Kidney (tissue), 14 donors: Measurements from ENCODE around the gene HLF. TPM values are rescaled to one million over a fixed set of nuclear protein-coding genes. Genes with fewer than 3 reads are reported as not detected.

Source experiments
- DNase-seq, 5 donors: peaks; one replicate each; pipeline ENCODE4 v3.0.0-alpha.2; 2013 to 2020
- FAIRE-seq: peaks from 2 replicates; lab custom pipeline; 2012; peaks lifted over from hg19 to GRCh38; lab: Jason Lieb, UNC
- H3K27ac ChIP-seq, 2 donors: one replicate each; pipeline ENCODE4 v1.7.0; 2013; ENCODE audit warnings: low read depth in 2 of 2, low read length in 2 of 2, inconsistent platforms in 1 of 2
- H3K27me3 ChIP-seq: one replicate; pipeline ENCODE4 v1.7.1; 2013; ENCODE audit warnings: low read length, inconsistent platforms; ENCODE audit not compliant: control insufficient read depth, insufficient read depth
- H3K36me3 ChIP-seq, 3 donors: one replicate each; pipeline versions ENCODE4 v1.7.0 to v1.7.1; 2013; ENCODE audit warnings: low read length in 3 of 3, control low read depth in 1 of 3, inconsistent platforms in 1 of 3; ENCODE audit not compliant: insufficient read depth in 3 of 3, control insufficient read depth in 2 of 3
- H3K4me1 ChIP-seq, 3 donors: one replicate each; pipeline versions ENCODE4 v1.7.0 to v1.7.1; 2013; ENCODE audit warnings: low read length in 3 of 3, inconsistent platforms in 1 of 3, low read depth in 1 of 3; ENCODE audit not compliant: control insufficient read depth in 2 of 3, insufficient read depth in 2 of 3
- H3K4me3 ChIP-seq, 3 donors: one replicate each; pipeline versions ENCODE4 v1.7.0 to v1.8.1; 2013; ENCODE audit warnings: low read length in 3 of 3, control low read depth in 1 of 3, inconsistent platforms in 1 of 3
- H3K9ac ChIP-seq, 3 donors: one replicate each; pipeline versions ENCODE4 v1.7.0 to v1.7.1; 2013; ENCODE audit warnings: low read length in 3 of 3, control low read depth in 1 of 3, inconsistent platforms in 1 of 3
- H3K9me3 ChIP-seq, 3 donors: one replicate each; pipeline versions ENCODE4 v1.7.0 to v1.7.1; 2013; ENCODE audit warnings: low read length in 3 of 3, control low read depth in 1 of 3, inconsistent platforms in 1 of 3; ENCODE audit not compliant: control insufficient read depth in 2 of 3, insufficient read depth in 1 of 3
- CTCF ChIP-seq: IDR thresholded peaks from 3 replicates; pipeline ENCODE4 v1.5.1; 2012; ENCODE audit warnings: mild to moderate bottlenecking, moderate library complexity, borderline replicate concordance; ENCODE audit not compliant: insufficient read depth; ENCODE audit errors: extremely low read depth
- intact Hi-C: fragments of 100-400 bp; cut with DNase I; formaldehyde crosslinking; loops from one replicate; pipeline ENCODE4 v1.11.1; 2022
- polyA plus RNA-seq: library from polyadenylated mRNA; stranded (reverse); fragments of 350-450 nt; fragmentation: Illumina TruSeq; extraction: RNeasy Lipid Tissue Mini Kit (QIAGEN cat#74804); gene quantifications from one replicate; pipeline ENCODE4 v1.2.3, GENCODE V29; 2014; ENCODE audit warnings: low read depth, low replicate concordance; ENCODE audit not compliant: insufficient read depth
- total RNA-seq: library from RNA; stranded (reverse); fragmentation: NEBNext Ultra II Directional; extraction: Animal tissue kit (Norgen Biotek cat#: 25700); gene quantifications from one replicate; pipeline ENCODE4 v1.2.1, GENCODE V29; 2021
- donor health status: control.
- donor health status: control.
- donor health status: control.
- donor health status: control.
- donor health status: control.
- donor health status: DM: yes; HTN: yes; CAD: no.
- donor health status: Normal renal cell carcinoma (clear cell type).

Gene HLF
- total and polyA plus RNA-seq, 2 donors from 2014 or later = 9.1 to 38.4 TPM

GRCh38 chr17:55238179-55238930 is 26.4 kb upstream of the HLF start:
- peak overlapping the region in 2 of 3 donors; percentile 58 to 85 for H3K9ac ChIP-seq
- DNase-seq = peak; percentile 96 to 98 (median 98)
- FAIRE-seq = no peak
- intact Hi-C loops = no loop called here
- peak overlapping the region; percentile 57 to 58 for H3K27ac ChIP-seq
- no peaks in the 10 kb centered on the region for H3K9me3 ChIP-seq
- H3K4me1 ChIP-seq = peaks cover 0 to 10% (median 2%) of the 10 kb centered on the region in 3 donors
- no peak for TF ChIP-seq CTCF
- no peaks in the 10 kb centered on the region for H3K36me3 ChIP-seq
- peak overlapping the region; percentile 70 to 84 (median 80) for H3K4me3 ChIP-seq
- no peaks in the 10 kb centered on the region for H3K27me3 ChIP-seq

GRCh38 chr17:55238931-55239297 is 25.8 kb upstream of the HLF start:
- H3K27ac ChIP-seq = peak overlapping the region in 1 of 2 donors; percentile 3
- no peak for TF ChIP-seq CTCF
- H3K36me3 ChIP-seq = no peaks in the 10 kb centered on the region
- H3K4me1 ChIP-seq = peaks cover 0 to 10% (median 2%) of the 10 kb centered on the region in 3 donors
- peak overlapping the region in 2 of 3 donors; percentile 58 to 85 for H3K9ac ChIP-seq
- intact Hi-C loops = no loop called here
- H3K4me3 ChIP-seq = peak overlapping the region; percentile 70 to 84 (median 80)
- FAIRE-seq = no peak
- no peaks in the 10 kb centered on the region for H3K9me3 ChIP-seq
- DNase-seq = peak in 2 of 5 donors; percentile 58
- no peaks in the 10 kb centered on the region for H3K27me3 ChIP-seq

- no peak overlapping the region for H3K9ac ChIP-seq
- intact Hi-C loops = no loop called here
- FAIRE-seq (no peak), DNase-seq (no peak)
- H3K27me3 ChIP-seq = no peaks in the 10 kb centered on the region
- no peaks in the 10 kb centered on the region for H3K9me3 ChIP-seq
- peaks cover 0 to 10% (median 2%) of the 10 kb centered on the region in 3 donors for H3K4me1 ChIP-seq
- H3K27ac ChIP-seq = no peak overlapping the region
- TF ChIP-seq CTCF = no peak
- H3K4me3 ChIP-seq = no peak overlapping the region
- H3K36me3 ChIP-seq = no peaks in the 10 kb centered on the region
Measured at GRCh38 chr17:55241097-55241496, 23.7 kb upstream of the HLF start.
